BJ (cell line): ENCODE measurements around the gene BOLA3. TPM values are rescaled to one million over a fixed set of nuclear protein-coding genes. Genes with fewer than 3 reads are reported as not detected.
A peak's percentile ranks its signal among the peaks of the same experiment; 100 is the strongest.

Experiments
- CTCF ChIA-PET: fragments of 350-600 bp; formaldehyde crosslinking; extraction: SDS; loops from one replicate; lab custom pipeline; 2021; ENCODE audit warnings: antibody characterized with exemption, inconsistent platforms; lab: Yijun Ruan, JAX
- POLR2A ChIA-PET: fragments of 300-600 bp; sonication (Branson Sonifier 250); formaldehyde crosslinking; extraction: SDS; loops from one replicate; lab custom pipeline; 2021; ENCODE audit warnings: antibody characterized with exemption; lab: Charles Lee
- DNase-seq: peaks from one replicate; pipeline ENCODE4 v3.0.0-alpha.2; 2011; ENCODE audit warnings: low read depth
- H3K27me3 ChIP-seq: 2 replicates; pipeline ENCODE4 v1.6.0; 2011; ENCODE audit warnings: low read length; ENCODE audit not compliant: control insufficient read depth, insufficient read depth
- H3K36me3 ChIP-seq: 2 replicates; pipeline ENCODE4 v1.5.1; 2011; ENCODE audit warnings: low read length; ENCODE audit not compliant: control insufficient read depth, insufficient read depth
- H3K4me3 ChIP-seq: 2 replicates; pipeline ENCODE4 v1.5.1; 2011; ENCODE audit warnings: low read depth, mild to moderate bottlenecking, control low read depth, low read length
- CTCF ChIP-seq: IDR thresholded peaks from 2 replicates; pipeline ENCODE4 v1.5.1; 2011; ENCODE audit warnings: low read depth, mild to moderate bottlenecking, control low read depth, inconsistent platforms, low read length, moderate library complexity; ENCODE audit not compliant: insufficient read depth
- polyA plus RNA-seq: library from polyadenylated mRNA; depleted of rRNA; stranded (reverse); fragments of >200 nt; gene quantifications from 2 replicates; pipeline ENCODE4 v1.2.3, GENCODE V29; 2011

The BOLA3 gene
- polyA plus RNA-seq, 1 experiment, result 11.4 TPM

- POLR2A ChIA-PET, result no interaction called here
- CTCF ChIA-PET, result interaction anchor here (0.7 to 1.2 kb wide), 4 partner anchors 15 to 1047 kb away, joined by 3 to 5 read pairs (median 4); no protein-coding TSS in a partner anchor
- no peak for DNase-seq
- Histone ChIP-seq H3K4me3 (no peak overlapping the region), H3K27me3 (no peaks in the 10 kb centered on the region), H3K36me3 (peaks cover 3% of the 10 kb centered on the region)
- TF ChIP-seq CTCF, result 0 out of 2 replicates have a peak, but pooled peaks have one; percentile 10
These were observed 5.4 kb downstream of the BOLA3 start for GRCh38 chr2:74142340-74142739.

GRCh38 chr2:74138600-74139323 lies 8.9 kb downstream of the BOLA3 start:
- no peak for DNase-seq
- CTCF ChIA-PET, result interaction anchor here (1.3 to 2.3 kb wide), 2 partner anchors 8 to 10 kb away, joined by 3 to 6 read pairs; partner anchors contain the start of gene BOLA3
- TF ChIP-seq CTCF, result 0 out of 2 replicates have a peak, but pooled peaks have one; percentile 16
- Histone ChIP-seq H3K36me3 (peaks cover 4% of the 10 kb centered on the region), H3K27me3 (no peaks in the 10 kb centered on the region), H3K4me3 (no peak overlapping the region)
- POLR2A ChIA-PET, result no interaction called here

GRCh38 chr2:74137651-74138599 lies 9.8 kb downstream of the BOLA3 start:
- Histone ChIP-seq H3K27me3 (no peaks in the 10 kb centered on the region), H3K4me3 (no peak overlapping the region), H3K36me3 (peaks cover 4% of the 10 kb centered on the region)
- POLR2A ChIA-PET, result no interaction called here
- CTCF ChIA-PET, result interaction anchor here (0.7 to 2.3 kb wide), 3 partner anchors 9 to 27 kb away, joined by 3 to 6 read pairs (median 3); partner anchors contain the start of gene BOLA3
- TF ChIP-seq CTCF, result no peak
- no peak for DNase-seq

- H3K27me3 ChIP-seq, result peaks cover 1% of the 10 kb centered on the region; the same call in 1 of the 2 replicates
- no peak overlapping the region for H3K4me3 ChIP-seq
- CTCF ChIA-PET, result interaction anchor here (0.6 to 1.8 kb wide), 2 partner anchors 12 to 118 kb away, joined by 4 to 7 read pairs; no protein-coding TSS in a partner anchor
- H3K36me3 ChIP-seq, result 0 out of 2 replicates have a peak, but pooled peaks cover 3% of the 10 kb centered on the region
- POLR2A ChIA-PET, result no interaction called here
- TF ChIP-seq CTCF, result no peak
- no peak for DNase-seq
These were observed 15.8 kb downstream of the BOLA3 start for GRCh38 chr2:74131901-74132300.
